Stimulated activated CD4-positive, alpha-beta T cell treated with anti-CD3 and anti-CD28 coated beads, Interleukin-1b, Interleukin-23, amount 100 ng/mL, for 4 hours (primary cell): ENCODE results near the gene RAB3C.
"Not testable (repeated sequence)": the region's sequence is repeated elsewhere in the genome, so short reads cannot be mapped to it uniquely, and the experiment has no call there.

ENCODE experiments used
- DNase-seq, 2 donors: peaks; one replicate each; pipeline ENCODE4 v3.0.0-alpha.2; 2020; ENCODE audit warnings: low read depth in 2 of 2

Gene RAB3C

DNA sequence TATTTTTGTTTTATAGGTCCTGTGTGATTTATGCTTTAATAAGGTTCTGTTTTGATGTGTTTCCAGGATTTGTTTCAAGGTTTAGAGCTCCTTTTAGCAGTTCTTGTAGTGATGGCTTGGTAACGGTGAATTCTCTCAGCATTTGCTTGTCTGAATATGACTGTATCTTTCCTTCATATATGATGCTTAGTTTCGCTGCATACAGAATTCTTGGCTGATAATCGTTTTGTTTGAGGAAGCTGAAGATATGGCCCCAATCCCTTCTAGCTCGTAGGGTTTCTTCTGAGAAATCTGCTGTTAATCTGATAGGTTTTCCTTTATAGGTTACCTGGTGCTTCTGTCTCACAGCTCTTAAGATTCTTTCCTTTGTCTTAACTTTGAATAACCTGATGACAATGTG is 20.0 kb downstream of the RAB3C start:
- DNase-seq: not testable (repeated sequence)

DNA sequence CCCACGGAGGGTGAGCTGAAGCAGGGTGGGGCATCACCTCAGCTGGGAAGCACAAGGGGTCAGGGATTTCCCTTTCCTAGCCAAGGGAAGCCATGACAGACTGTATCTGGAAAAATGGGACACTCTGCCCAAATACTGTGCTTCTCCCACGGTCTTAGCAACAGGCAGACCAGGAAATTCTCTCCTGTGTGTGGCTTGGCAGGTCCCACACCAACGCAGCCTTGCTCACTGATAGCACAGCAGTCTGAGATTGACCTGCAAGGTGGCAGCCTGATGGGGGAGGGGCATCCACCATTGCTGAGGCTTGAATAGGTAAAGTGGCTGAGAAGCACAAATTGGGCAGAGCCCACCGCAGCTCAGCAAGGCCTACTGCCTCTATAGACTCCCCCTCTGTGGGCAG is 23.2 kb downstream of the RAB3C start:
- no peak for DNase-seq

DNA sequence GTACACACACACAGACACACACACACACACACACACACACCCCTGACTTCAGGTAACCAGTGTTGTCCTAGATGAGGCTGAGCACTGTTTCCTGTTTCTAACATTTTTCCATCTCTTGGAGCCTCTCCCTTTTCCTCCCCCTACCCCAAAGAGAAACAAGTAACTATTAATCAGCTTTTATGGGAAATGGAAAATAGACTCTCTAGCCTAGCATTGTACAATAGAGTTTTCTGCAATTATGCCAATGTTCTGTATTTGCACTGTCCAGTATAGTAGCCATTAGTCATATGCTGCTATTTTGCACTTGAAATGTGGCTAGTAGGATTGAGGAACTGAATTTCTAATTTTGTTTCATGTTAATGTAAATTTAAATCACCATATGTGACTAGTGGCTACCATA is 33.1 kb downstream of the RAB3C start:
- no peak for DNase-seq

DNA sequence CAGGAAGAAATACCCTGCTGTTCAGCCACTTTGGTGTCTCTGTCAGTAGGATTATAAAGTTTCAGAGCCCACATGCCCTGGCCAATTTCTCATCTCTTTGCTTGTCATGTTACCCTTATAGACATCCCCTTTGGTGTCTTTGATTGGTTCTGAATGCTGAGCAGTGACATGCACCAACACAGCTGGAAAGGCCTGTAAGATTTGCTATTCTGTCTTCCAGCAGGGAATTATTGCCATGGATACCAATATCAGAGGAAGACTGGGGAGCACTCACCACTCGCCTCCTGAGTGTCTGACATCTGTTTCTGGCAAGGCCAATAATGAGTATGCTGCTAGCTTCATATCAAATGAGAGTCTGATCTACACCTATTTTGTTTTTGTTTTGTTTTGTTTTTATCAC is 34.4 kb downstream of the RAB3C start:
- DNase-seq: no peak

DNA sequence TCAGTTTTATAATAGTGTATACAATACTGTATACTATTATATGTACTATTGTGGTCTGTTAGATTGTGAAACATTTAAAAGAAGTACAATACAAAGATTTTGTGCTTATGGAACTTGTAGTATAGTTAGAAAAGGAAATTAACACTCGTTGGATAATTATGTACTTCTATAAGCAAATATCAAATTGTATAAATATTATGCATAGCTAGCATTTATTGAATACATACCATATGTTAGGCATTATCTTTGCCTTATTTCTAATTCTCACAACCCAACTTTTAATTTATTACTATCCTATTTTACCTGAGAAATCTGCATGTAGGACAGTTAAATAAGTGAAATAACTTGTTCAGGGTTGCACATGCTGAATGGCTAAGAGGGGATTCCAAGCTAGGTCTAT is 37.5 kb downstream of the RAB3C start:
- no peak for DNase-seq

DNA sequence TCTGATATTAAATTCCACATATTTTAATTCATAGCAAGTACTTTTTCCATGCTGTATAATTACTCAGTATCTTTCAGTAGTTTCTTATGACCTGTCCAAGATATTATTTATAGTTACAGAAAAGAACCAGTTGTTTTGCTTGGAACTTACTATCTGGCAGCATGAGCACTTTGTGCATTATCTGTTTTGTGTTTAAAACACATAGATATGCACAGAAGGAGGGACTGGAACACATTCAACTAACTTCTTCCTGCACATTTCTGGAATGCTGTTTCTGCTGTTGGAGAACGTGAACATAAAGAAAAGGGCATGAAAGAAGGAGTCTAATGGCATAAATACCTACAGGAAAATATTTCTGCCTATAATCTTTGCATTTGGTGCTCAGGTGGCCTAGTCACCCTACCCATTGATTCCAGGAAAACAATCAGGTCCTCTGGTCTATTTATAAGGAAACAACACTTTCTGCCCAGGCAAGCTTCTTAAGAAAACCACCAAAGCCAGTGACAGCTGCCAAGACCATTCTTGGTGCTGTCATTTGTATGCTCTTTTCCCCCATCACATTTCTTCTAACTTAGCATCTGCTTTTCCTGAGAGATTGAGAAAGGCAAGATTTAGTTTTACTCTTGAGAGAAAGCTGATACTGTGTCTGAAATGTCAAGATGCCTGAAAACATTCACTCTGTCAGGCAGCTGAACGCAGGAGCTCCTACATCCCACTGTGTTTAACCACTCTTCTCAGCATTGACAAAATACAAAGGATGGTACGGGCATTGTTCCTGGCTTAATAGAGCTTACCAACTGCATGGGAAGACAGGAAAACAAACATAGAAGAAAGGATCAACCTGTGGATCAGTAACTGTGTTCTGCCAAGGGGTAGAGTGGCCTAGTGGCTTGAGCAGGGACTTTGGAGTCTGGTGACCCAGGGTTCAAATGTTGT is 40.3 kb downstream of the RAB3C start:
- DNase-seq: no peak

DNA sequence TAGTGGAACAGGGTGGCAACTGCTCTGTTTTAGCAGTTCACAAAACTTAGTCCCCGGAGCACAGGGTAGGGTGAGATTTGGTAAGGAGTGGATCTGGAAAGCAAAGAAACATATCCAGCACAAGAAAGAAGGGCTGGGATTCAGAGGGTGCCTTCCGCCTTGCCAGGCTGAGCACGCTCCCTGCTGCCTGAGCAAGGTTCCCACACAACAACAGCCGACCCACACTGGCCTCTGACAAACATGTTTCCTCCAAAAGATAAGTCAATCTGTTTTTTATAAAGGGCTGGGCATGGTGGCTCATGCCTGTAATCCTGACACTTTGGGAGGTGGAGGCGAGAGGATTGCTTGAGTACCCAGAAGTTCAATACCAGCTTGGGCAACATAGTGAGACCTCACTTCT is 45.8 kb downstream of the RAB3C start:
- no peak for DNase-seq

DNA sequence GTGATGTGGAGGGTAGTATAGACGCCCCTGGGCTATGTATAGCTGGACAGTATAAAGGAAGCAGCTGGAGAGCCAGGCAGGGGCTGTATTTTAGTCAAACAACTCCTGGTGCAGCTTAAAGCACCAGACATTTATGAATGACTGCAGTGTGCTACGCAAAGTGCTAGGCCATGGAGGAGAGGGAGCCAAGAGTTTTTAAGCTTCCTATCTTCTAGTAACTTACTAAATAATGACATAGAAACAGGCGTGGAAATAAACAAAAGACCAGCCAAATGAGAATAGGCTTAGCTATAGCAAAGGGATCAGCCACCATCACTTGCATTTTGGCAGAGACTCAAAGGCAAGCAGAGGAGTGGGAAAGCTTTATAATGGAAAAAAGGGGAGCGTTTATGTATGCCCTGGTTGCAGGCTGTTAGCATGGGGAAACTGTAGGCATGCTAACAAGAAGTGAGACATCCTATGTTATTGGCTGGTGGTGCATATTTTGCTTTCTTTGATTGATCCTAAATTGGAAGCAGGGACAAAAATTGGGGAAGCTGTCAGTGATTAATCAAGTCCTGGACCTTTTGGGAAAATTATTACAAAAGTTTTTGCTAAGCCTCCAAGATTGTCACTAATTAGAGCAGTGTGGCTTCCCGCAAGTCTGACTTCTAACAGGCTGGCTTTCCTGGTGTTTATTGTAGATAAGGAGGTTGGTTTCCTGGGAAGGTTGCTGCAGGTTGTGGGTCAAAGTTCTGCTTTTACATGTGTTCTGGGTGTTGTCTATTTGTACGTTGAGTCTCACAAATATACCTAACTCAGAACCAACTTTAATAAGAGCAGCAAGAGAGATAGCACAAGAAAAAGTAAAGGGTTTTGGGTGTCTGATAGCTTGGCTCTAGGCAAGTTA is 46.6 kb downstream of the RAB3C start:
- DNase-seq: no peak

DNA sequence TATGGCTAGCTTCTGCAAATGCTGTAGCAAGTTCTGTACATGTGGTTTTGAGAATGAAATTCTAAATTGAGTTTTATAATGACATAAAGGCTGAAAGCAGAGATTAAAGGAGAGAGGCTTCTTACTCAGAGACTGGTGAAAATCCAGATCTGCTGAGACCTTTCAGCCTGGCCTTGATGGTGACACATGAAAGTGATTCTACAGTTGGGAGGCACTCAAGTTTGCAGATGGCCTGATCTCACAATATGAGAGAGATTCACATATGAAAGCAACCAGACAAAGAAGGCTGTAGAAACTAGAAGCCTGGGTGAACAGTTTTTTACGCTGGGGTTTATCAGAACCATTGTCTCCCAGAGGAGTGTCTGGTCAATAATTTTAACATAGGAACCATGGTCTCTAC is 49.0 kb downstream of the RAB3C start:
- DNase-seq: no peak

DNA sequence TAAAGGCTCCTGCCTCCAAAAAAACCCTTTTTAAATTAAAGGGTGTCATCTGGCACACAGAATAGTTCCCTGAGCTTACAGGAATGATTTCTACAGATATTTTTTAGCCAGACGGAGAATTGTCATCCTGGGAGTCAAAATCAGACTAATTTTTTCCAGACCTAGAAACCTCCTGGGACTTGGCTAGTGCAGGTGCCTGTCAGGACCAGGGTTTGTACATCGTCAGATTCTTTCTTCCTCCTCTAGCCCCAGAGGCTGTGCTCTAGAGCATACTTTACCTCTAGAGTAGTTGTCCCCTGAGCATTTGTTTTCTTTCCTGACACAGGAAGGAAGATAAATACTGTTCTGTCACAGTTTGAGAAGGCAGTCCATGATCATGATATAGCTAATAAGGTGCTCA is 52.5 kb downstream of the RAB3C start:
- no peak for DNase-seq

DNA sequence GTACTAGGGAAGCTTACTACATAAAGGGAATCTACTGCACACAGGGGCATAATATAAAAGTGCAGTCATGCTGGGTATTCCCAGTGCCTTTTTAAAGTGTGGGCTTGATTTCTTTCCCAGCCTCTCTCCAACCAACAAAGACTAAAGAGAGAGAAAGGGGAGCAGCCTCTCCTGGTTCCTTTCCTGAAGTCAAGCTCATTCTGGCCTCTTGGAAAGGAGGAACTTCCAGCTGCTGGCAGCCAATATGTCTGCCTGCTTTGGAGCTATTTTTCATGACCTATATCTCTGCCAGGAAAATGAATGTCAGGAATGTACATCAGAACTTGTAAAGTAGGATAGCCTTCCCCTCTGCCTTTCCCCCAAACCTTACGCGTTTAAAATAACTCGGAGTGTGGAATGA is 57.1 kb downstream of the RAB3C start:
- no peak for DNase-seq

DNA sequence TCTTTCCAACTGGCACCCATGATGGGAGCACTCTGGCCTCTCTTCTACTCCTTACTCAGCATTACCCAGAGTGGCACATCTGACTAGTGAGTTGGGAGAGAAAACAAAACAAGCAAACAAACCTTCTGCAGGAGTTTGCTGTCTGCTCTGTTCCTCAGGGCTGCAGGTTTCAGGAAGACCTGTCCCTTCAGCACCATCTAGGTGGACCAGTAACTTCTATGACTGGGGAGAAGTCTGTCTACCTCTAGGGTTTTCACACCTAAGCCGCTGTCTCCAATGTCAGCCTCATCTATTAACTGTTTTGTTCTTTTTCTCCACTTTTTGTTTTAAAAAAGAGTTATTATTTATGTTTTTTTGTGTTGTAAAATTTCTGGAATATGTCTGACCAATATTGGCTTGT is 58.7 kb downstream of the RAB3C start:
- DNase-seq: no peak

DNA sequence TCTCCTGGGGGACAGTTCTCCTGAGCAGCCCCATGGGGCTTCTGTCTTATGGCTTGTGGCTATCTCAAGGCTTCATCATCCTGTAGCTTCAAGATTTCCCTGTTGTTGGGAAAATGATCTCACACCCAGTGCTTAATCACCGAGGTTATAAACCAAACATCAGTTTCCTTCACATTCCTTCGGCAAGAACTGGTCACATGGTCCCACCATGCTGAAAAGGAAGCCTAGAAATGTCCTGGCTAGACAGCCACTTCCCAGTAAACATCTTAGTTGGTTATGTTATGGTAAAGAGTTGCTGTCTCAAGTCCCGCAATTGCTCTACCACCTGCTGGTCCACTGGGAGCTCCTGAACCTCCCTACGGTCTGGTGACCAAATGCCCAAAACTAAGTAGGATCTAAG is 66.0 kb downstream of the RAB3C start:
- DNase-seq: no peak

DNA sequence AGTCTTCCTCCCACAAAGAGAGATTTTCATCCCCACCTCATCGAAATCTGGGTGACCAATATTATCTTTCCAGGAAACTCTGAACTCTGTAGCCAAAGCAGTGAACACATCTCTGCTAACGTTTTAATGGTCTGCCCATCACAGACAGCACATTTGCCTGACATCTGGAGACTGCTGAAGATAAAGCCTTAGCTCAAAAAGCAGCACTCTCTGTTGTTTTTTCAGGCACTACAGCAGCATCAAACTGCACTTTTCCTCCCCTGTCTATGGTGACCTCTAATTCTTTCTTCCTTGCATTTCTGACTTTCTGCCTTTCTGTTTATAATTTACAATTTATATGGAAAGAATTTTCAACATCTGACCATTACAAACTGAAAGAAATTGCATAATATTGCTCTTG is 66.8 kb downstream of the RAB3C start:
- no peak for DNase-seq

DNA sequence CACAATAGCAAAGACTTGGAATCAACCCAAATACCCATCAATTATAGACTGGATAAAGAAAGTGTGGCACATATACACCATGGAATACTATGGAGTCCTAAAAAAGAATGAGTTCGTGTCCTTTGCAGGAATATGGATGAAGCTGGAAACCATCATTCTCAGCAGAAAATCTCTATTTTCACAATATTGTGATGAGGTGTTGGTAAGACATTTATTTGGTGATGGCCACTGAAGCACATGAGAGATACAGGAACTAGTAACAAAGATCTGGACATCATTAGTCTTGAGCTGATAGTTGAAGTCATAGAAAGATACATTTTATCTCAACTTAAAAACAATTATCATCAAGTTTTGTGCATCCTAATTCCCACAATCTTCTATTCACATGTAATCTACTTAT is 70.6 kb downstream of the RAB3C start:
- DNase-seq: no peak

DNA sequence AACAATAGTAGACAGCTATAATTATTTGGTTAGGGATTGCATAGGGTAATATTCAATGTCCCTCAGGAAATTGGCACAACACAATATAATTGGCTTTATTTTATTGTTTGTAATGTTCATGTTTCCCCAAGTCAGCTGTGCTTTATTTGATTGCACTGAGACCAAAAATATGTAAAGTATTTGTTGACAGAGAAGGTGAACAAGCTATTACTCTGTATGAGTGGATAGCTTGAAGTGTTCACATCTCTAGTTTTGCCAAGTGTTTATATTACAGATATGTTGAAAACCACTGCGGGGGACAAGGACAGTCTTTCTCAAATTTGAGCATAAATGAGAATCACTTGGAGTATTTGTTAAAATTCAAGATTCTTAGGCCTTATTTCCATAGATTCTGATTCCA is 83.3 kb downstream of the RAB3C start:
- DNase-seq: no peak

DNA sequence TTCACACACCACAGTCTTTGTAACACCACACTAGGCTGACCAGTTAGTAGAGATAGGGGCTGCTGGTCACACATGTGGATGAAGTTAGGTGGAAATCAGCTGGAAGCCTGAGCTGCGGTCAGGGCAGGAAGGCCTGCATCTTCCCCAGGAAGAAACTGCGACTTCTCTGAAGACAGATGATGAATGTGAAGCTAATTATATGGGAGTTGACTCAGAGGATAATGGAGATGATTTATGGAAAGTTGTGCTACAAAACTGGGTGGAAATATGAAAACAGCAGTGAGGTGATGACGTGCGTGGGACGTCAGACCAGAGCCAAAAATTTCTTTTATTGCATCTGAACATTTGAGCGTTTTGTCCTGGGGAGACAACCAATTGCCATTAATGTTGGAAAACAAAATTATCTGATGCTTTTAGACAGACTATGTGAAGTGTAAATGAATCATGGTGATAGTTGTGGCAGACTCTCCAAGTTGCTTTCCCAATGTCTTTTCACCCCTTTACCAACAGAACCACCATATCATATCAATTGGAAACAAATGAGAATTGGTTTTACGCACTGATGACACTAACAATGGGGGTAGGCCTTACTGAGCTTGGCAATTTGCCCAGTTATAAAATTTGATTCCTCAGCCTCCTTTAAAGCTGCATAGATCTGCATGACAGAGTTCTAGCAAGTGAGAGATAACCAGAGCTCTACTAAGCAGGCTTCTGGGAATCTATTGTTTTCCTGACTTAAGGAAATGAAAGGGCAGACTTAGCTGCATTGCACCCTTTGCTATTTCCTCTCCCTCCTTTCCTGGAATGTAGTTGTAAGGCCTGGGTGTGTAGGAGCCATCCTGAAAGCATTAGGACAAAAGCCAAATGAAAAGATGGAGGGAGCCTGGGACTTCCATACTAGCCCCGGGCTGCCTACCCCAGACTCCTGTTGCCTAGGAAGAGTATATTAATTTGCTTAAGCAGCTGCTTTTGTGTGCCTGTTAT is 84.0 kb downstream of the RAB3C start:
- DNase-seq: no peak

DNA sequence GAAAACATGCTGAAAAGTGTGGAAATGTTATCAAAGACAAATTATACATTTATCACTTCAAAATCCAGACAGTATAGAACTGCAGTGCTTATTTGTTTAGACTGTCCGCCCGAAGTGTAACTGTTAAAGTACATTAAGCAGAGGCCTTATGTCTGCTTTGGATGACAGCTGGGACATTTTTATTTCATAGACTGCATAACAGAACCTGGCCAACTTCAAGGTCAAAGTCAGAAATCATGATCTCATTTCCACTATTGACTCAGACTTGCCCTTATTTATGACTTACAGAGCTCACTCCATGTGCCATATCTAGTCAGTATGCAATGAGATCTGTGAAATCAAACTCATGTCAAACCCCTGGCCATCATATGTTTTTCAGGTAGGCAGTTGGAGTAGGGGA is 87.7 kb downstream of the RAB3C start:
- DNase-seq: no peak

DNA sequence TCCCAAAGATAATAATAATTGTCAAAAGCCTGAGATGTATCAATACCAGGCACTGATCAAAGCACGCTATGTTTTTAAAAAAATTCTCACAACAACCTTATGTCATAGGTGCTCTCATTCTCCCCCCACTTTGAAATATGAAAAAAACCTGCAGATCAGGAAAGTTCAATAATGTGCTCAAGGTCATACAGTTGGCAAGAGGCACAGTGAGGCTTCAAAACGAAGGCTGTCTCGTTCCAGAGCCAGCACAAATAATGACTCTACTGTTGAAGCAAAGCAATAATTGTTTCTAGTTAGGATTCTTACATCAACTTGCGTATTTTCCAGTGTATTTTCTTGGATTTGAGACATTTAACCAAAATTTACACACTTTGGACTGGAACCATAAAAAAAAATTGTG is 88.3 kb downstream of the RAB3C start:
- DNase-seq: no peak

DNA sequence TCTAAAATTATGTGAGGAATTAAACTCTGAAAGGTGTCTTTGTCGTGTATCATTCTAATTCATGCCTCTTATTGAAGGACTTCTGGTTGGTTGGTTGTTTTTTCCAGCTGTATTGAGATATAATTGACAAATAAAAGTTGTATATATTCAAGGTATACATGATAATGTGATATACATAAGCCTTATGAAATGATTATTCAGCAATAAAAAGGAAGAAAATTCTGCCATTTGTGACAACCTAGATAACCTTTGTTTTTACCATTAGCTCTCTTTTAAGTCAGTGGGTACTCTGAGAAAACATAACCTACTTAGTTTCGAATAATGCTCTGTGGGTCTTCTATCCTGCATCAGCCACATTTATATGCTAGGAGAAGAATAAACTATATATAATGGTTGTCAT is 89.6 kb downstream of the RAB3C start:
- no peak for DNase-seq

DNA sequence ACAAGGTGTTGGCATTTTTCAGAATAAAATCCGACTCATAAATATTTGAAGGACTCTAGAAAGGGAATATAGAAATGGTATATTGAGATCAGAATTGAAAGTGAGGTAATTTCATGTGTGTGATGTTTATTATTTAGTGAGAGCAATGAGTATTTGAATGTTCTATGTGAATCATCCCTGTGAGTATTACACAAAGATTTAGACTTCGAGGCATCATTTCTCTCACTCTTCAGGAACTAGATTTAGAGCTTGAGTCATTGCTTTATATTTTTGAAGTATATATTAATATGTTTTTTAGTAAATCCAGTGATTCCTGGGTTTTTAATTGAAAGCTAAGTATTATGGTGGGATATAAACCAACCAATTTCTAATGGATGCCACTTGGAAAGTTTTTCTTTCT is 91.2 kb downstream of the RAB3C start:
- no peak for DNase-seq

DNA sequence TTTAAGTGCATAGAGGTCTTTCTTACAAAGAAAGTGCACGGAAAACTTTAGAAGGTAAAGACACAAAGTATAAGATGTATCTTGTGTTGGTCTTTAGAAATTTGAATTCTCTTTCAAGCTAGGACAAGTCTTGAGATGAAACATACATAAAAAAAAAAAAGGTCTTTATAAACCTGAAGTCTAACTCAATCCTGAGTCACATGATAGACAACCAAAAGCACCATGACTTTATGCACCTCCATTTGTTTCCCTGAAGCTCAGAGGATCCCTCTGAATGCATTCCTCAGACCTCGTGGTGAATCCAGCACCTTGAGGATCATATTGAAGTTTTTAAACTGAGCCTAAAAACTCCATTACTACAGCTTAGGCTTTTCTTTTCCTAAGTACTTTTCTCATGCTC is 91.8 kb downstream of the RAB3C start:
- no peak for DNase-seq
